GM12878 (cell line): ENCODE results near the gene GOSR2. TPM values are rescaled to one million over a fixed set of nuclear protein-coding genes. Genes with fewer than 3 reads are reported as not detected.

Experiments
- ATAC-seq: fragments of 200-7000 bp; cut with Tn5 transposase; 3 replicates; pipeline ENCODE4 v1.9.1; 2020; ENCODE audit warnings: mild to moderate bottlenecking, moderate library complexity
- BruUV-seq: library from RNA; stranded (reverse); fragments of 400-500 nt; replicated peaks from 2 replicates; lab custom pipeline; 2021; lab: Mats Ljungman, UMichigan
- CTCF ChIA-PET: fragments of 300-600 bp; sonication (Branson Sonifier 250); formaldehyde crosslinking; extraction: SDS; loops from one replicate; lab custom pipeline; 2021; ENCODE audit warnings: inconsistent platforms; lab: Yijun Ruan, JAX
- POLR2A ChIA-PET: fragments of 350-600 bp; formaldehyde crosslinking; extraction: SDS; loops from one replicate; lab custom pipeline; 2021; ENCODE audit warnings: inconsistent platforms; lab: Charles Lee
- RAD21 ChIA-PET: fragments of 300-600 bp; sonication (Branson Sonifier 250); formaldehyde crosslinking; loops from one replicate; lab custom pipeline; 2023; ENCODE audit warnings: antibody characterized with exemption; ENCODE audit not compliant: unreplicated experiment; lab: Charles Lee
- SMC1A ChIA-PET: fragments of 300-600 bp; sonication (Branson Sonifier 250); formaldehyde crosslinking; loops from one replicate; lab custom pipeline; 2023; ENCODE audit not compliant: unreplicated experiment, uncharacterized antibody; lab: Charles Lee
- DNase-seq: peaks from one replicate; pipeline ENCODE4 v3.0.0-alpha.2; 2011; ENCODE audit warnings: low read depth, low spot score
- FAIRE-seq: peaks from 3 replicates; lab custom pipeline; 2011; peaks lifted over from hg19 to GRCh38; lab: Jason Lieb, UNC
- H2AFZ ChIP-seq: 2 replicates; pipeline ENCODE4 v1.6.0; 2011; ENCODE audit warnings: low read depth, low read length, control low read depth; ENCODE audit not compliant: control insufficient read depth
- H3K27ac ChIP-seq: 2 replicates; pipeline ENCODE4 v1.5.1; 2011; ENCODE audit warnings: control low read depth; ENCODE audit not compliant: control insufficient read depth, insufficient read depth
- H3K27me3 ChIP-seq, 2 experiments: replicated peaks in 1 of 2; 2 replicates each; pipeline versions ENCODE4 v1.6.0 to v1.6.1; 2011; ENCODE audit warnings: low read length in 1 of 2; ENCODE audit not compliant: control insufficient read depth in 2 of 2, insufficient read depth in 2 of 2
- H3K36me3 ChIP-seq, 2 experiments: 2 replicates each; pipeline ENCODE4 v1.5.1; 2011; ENCODE audit warnings: low read length in 1 of 2; ENCODE audit not compliant: control insufficient read depth in 2 of 2, insufficient read depth in 2 of 2
- H3K4me1 ChIP-seq: 2 replicates; pipeline ENCODE4 v1.6.1; 2011; ENCODE audit warnings: mild to moderate bottlenecking, low read length, moderate library complexity, mixed read lengths; ENCODE audit not compliant: control insufficient read depth, insufficient read depth
- H3K4me2 ChIP-seq: 2 replicates; pipeline ENCODE4 v1.6.0; 2011; ENCODE audit warnings: control low read depth; ENCODE audit not compliant: control insufficient read depth, insufficient read depth
- H3K4me3 ChIP-seq: fragments of 200-600 bp; sonication (generic); 2 replicates; pipeline ENCODE4 v1.5.1; 2016
- H3K79me2 ChIP-seq: 2 replicates; pipeline ENCODE4 v1.6.0; 2011; ENCODE audit warnings: low read length; ENCODE audit not compliant: control insufficient read depth, insufficient read depth
- H3K9ac ChIP-seq: 2 replicates; pipeline ENCODE4 v1.8.0; 2011; ENCODE audit warnings: low read length, control low read depth, mixed read lengths; ENCODE audit not compliant: control insufficient read depth, insufficient read depth
- H3K9me3 ChIP-seq: replicated peaks from 3 replicates; pipeline ENCODE4 v1.5.1; 2011; ENCODE audit warnings: mild to moderate bottlenecking, low read length; ENCODE audit not compliant: control insufficient read depth, insufficient read depth
- H4K20me1 ChIP-seq: 2 replicates; pipeline ENCODE4 v1.6.0; 2011; ENCODE audit not compliant: control insufficient read depth, insufficient read depth
- ASH2L ChIP-seq: fragments of 300-600, 200-600 bp; sonication (generic); IDR thresholded peaks from 2 replicates; pipeline ENCODE4 v1.6.1; 2017; ENCODE audit warnings: low read depth, mild to moderate bottlenecking, borderline replicate concordance
- ATF3 ChIP-seq: IDR thresholded peaks from 2 replicates; pipeline ENCODE4 v1.6.1; 2011; ENCODE audit warnings: low read depth, mild to moderate bottlenecking, low read length, moderate library complexity, borderline replicate concordance; ENCODE audit errors: extremely low read depth
- CTCF ChIP-seq, 3 experiments: IDR thresholded peaks in 2 of 3; conservative IDR thresholded peaks in 1 of 3; 2 replicates each; pipeline ENCODE4 v1.5.1; 2011; ENCODE audit warnings: low read depth in 3 of 3, low read length in 3 of 3, mild to moderate bottlenecking in 3 of 3, control low read depth in 2 of 3, moderate library complexity in 2 of 3, inconsistent platforms in 1 of 3, mixed read lengths in 1 of 3; ENCODE audit not compliant: control insufficient read depth in 2 of 3, insufficient read depth in 1 of 3; ENCODE audit errors: extremely low read depth in 1 of 3
- FOS ChIP-seq: IDR thresholded peaks from 3 replicates; pipeline ENCODE4 v1.6.1; 2011; ENCODE audit warnings: borderline replicate concordance; ENCODE audit not compliant: insufficient read length; ENCODE audit errors: extremely low read depth
- IRF5 ChIP-seq: fragments of 450-650 bp; IDR thresholded peaks from 2 replicates; pipeline ENCODE4 v1.6.1; 2017; ENCODE audit warnings: borderline replicate concordance
- PAX8 ChIP-seq: fragments of 450-650 bp; IDR thresholded peaks from 2 replicates; pipeline ENCODE4 v1.6.1; 2017; ENCODE audit warnings: mild to moderate bottlenecking, moderate library complexity
- SUZ12 ChIP-seq: fragments of 200-600 bp; sonication (generic); IDR thresholded peaks from one replicate; pipeline ENCODE4 v1.6.1; 2018; ENCODE audit warnings: antibody characterized with exemption, mild to moderate bottlenecking; ENCODE audit not compliant: unreplicated experiment
- WGBS: methylation state at CpG from one replicate; pipeline ENCODE4 v1.1.6; 2016; ENCODE audit warnings: low lambda C conversion rate; ENCODE audit not compliant: insufficient replicate concordance, insufficient coverage; ENCODE audit errors: missing lambda C conversion rate; 5-methylcytosine and 5-hydroxymethylcytosine counted together
- in situ Hi-C: fragments of 300-500 bp; cut with MboI; formaldehyde crosslinking; loops from 9 replicates; pipeline ENCODE4 v1.14.3; 2018; ENCODE audit warnings: mixed read lengths
- intact Hi-C: fragments of 100-400 bp; cut with micrococcal nuclease; formaldehyde crosslinking; loops from one replicate; pipeline ENCODE4 v1.14.2; 2022; ENCODE audit not compliant: unreplicated experiment
- polyA plus RNA-seq, 11 experiments: library from polyadenylated mRNA; depleted of rRNA in 4 of 11; unstranded in 6 of 11; stranded (reverse) in 5 of 11; fragments of >200 nt; fragmentation: Nextera tagmentation in 4 of 11; fragmentation: Illumina TruSeq in 1 of 11; extraction: Ambion mirVana in 4 of 11; extraction: Trizol in 1 of 11; gene quantifications; 1 replicate in 1 of 11; 2 replicates in 10 of 11; pipeline versions ENCODE4 v1.2.1 to v1.2.3, GENCODE V29; 2011 to 2016; ENCODE audit warnings: inconsistent platforms in 2 of 11, missing spikeins in 2 of 11, low read depth in 1 of 11
- total RNA-seq, 4 experiments: library from RNA; depleted of rRNA in 3 of 4; stranded (reverse); fragments of >200 nt in 3 of 4; fragmentation: Illumina TruSeq in 1 of 4; extraction: Trizol in 1 of 4; gene quantifications; 2 replicates each; pipeline versions ENCODE4 v1.2.1 to v1.2.3, GENCODE V29; 2013 to 2021
- TF ChIP-seq, protein P1 (sequence below): IDR thresholded peaks from 2 replicates; pipeline ENCODE4 v1.6.1; 2012; ENCODE audit warnings: low read length, inconsistent platforms
- TF ChIP-seq, protein P2 (sequence below): fragments of 450-650 bp; formaldehyde crosslinking; IDR thresholded peaks from 2 replicates; pipeline ENCODE4 v1.5.0; 2022; ENCODE audit warnings: mild to moderate bottlenecking, missing genetic modification characterization
- TF ChIP-seq, protein P3 (sequence below): fragments of 450-650 bp; IDR thresholded peaks from 2 replicates; pipeline ENCODE4 v1.6.1; 2016; ENCODE audit warnings: mild to moderate bottlenecking

Gene GOSR2
- total and polyA plus RNA-seq, 10 of the 15 experiments (the other 5 are each of a cell fraction or from before 2014, with no cell fraction given): 30.1 to 64.5 (median 47.0) TPM

DNA sequence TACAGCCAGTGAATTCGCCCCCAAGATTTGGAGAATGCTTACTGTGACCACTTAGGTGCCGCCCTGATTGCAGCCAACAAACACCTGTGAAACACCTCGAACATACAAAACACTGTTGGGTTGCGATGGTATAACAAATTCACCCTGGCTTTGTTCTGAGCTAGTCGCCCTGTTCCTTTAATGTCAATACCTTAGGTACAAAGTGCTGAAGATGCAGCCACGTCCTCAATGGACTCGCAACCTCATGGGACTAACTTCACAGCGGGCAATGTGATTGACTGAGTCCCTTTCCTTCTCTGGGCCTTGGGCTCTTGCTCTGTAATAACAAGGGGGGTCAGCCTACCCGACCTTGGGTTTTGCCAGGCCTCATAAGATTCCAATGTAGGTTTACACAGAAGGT, 28.9 kb upstream of the GOSR2 start (continued):
- TF ChIP-seq IRF5: no peak
- TF ChIP-seq, protein P1, sequence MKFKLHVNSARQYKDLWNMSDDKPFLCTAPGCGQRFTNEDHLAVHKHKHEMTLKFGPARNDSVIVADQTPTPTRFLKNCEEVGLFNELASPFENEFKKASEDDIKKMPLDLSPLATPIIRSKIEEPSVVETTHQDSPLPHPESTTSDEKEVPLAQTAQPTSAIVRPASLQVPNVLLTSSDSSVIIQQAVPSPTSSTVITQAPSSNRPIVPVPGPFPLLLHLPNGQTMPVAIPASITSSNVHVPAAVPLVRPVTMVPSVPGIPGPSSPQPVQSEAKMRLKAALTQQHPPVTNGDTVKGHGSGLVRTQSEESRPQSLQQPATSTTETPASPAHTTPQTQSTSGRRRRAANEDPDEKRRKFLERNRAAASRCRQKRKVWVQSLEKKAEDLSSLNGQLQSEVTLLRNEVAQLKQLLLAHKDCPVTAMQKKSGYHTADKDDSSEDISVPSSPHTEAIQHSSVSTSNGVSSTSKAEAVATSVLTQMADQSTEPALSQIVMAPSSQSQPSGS: no peak

DNA sequence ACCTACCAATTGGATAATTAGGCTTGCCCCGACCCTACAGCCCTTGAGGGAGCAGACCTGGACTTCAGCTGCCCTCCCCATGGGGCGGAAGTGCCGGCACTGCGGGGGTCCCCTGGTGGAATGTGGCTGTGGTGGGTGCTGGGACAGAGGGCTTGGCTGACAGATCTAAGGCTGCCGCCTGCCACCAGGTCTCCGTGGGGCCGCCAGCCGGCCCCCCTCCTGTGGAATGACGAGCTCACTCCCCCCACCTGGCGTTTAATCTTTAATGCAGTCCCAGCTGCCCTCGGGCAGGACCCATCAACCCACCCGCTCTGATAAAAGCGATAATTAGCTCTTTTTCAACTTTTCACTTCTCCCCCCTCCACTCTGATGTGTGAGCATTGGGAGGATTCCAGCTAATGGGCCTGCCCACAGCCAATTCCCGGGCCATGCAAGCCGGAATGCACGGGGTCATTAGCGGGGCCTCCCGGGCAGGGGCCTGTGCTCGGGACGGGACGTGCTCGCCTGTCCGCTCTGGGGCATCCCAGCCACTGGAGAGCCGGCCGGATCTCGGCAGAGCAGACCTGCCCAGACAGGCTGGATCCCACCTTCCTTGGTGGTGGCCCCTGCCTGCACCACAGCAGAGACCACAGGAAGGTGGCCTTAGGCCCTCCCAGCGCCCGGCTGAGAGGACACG, 28.3 kb upstream of the GOSR2 start:
- H3K4me1 ChIP-seq: no peaks in the 10 kb centered on the region
- no peak overlapping the region for H2AFZ ChIP-seq
- no TSS peak for BruUV-seq
- H3K9me3 ChIP-seq: no peaks in the 10 kb centered on the region
- 53% methylated on average over 29 of the region's 29 CpGs for WGBS
- DNase-seq: no peak
- ATAC-seq: no peak
- no peak for FAIRE-seq
- H3K79me2 ChIP-seq: no peaks in the 10 kb centered on the region
- H3K4me2 ChIP-seq: no peak overlapping the region
- RAD21 ChIA-PET: no interaction called here
- H3K9ac ChIP-seq: no peak overlapping the region
- H3K4me3 ChIP-seq: no peak overlapping the region
- no peak for TF ChIP-seq ATF3
- TF ChIP-seq, protein P2, sequence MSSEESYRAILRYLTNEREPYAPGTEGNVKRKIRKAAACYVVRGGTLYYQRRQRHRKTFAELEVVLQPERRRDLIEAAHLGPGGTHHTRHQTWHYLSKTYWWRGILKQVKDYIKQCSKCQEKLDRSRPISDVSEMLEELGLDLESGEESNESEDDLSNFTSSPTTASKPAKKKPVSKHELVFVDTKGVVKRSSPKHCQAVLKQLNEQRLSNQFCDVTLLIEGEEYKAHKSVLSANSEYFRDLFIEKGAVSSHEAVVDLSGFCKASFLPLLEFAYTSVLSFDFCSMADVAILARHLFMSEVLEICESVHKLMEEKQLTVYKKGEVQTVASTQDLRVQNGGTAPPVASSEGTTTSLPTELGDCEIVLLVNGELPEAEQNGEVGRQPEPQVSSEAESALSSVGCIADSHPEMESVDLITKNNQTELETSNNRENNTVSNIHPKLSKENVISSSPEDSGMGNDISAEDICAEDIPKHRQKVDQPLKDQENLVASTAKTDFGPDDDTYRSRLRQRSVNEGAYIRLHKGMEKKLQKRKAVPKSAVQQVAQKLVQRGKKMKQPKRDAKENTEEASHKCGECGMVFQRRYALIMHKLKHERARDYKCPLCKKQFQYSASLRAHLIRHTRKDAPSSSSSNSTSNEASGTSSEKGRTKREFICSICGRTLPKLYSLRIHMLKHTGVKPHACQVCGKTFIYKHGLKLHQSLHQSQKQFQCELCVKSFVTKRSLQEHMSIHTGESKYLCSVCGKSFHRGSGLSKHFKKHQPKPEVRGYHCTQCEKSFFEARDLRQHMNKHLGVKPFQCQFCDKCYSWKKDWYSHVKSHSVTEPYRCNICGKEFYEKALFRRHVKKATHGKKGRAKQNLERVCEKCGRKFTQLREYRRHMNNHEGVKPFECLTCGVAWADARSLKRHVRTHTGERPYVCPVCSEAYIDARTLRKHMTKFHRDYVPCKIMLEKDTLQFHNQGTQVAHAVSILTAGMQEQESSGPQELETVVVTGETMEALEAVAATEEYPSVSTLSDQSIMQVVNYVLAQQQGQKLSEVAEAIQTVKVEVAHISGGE (CRISPR knock-in tag): no peak
- no peak for TF ChIP-seq PAX8
- no peak for TF ChIP-seq ASH2L
- no peak for TF ChIP-seq FOS
- TF ChIP-seq, protein P3, sequence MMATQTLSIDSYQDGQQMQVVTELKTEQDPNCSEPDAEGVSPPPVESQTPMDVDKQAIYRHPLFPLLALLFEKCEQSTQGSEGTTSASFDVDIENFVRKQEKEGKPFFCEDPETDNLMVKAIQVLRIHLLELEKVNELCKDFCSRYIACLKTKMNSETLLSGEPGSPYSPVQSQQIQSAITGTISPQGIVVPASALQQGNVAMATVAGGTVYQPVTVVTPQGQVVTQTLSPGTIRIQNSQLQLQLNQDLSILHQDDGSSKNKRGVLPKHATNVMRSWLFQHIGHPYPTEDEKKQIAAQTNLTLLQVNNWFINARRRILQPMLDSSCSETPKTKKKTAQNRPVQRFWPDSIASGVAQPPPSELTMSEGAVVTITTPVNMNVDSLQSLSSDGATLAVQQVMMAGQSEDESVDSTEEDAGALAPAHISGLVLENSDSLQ: no peak
- no peak for TF ChIP-seq SUZ12
- no peak for TF ChIP-seq CTCF (IDR thresholded peaks at IDR 0.05 in 2 of 3, conservative IDR thresholded peaks at IDR 0.05 in 1 of 3; ENCODE audit: control insufficient read depth in 2 of 3, extremely low read depth in 1 of 3, insufficient read depth in 1 of 3, low read depth in 3 of 3, low read length in 3 of 3)
- in situ Hi-C loops (loop anchor here (10.0 kb wide), 1 partner anchor 100 kb away; no protein-coding TSS in a partner anchor), intact Hi-C loops (no loop called here)
- no peaks in the 10 kb centered on the region for H3K36me3 ChIP-seq
- H4K20me1 ChIP-seq: peaks cover 3% of the 10 kb centered on the region; the same call in 1 of the 2 replicates
- POLR2A ChIA-PET: interaction anchor here (0.6 kb wide), 1 partner anchor 37 kb away, joined by 5 read pairs; no protein-coding TSS in a partner anchor
- SMC1A ChIA-PET: interaction anchor here (0.7 kb wide), 1 partner anchor 131 kb away, joined by 3 read pairs; no protein-coding TSS in a partner anchor
- no peak overlapping the region for H3K27ac ChIP-seq
- CTCF ChIA-PET: no interaction called here
- peaks cover 3% of the 10 kb centered on the region in 2 experiments; a peak in 3 of 4 replicates for H3K27me3 ChIP-seq
